MM.1S (cell line): ENCODE measurements around the gene CRMP1.

Experiments
- EZH2phosphoT487 ChIP-seq: fragments of 300-600 bp; sonication (generic); IDR thresholded peaks from 2 replicates; pipeline ENCODE4 v1.6.1; 2018; ENCODE audit warnings: antibody characterized with exemption, low read length
- TF ChIP-seq, protein P1 (sequence below): fragments of 300-600 bp; sonication (generic); IDR thresholded peaks from 2 replicates; pipeline ENCODE4 v1.5.1; 2016; ENCODE audit warnings: antibody characterized with exemption, low read length, mixed read lengths

- TF ChIP-seq, protein P1, sequence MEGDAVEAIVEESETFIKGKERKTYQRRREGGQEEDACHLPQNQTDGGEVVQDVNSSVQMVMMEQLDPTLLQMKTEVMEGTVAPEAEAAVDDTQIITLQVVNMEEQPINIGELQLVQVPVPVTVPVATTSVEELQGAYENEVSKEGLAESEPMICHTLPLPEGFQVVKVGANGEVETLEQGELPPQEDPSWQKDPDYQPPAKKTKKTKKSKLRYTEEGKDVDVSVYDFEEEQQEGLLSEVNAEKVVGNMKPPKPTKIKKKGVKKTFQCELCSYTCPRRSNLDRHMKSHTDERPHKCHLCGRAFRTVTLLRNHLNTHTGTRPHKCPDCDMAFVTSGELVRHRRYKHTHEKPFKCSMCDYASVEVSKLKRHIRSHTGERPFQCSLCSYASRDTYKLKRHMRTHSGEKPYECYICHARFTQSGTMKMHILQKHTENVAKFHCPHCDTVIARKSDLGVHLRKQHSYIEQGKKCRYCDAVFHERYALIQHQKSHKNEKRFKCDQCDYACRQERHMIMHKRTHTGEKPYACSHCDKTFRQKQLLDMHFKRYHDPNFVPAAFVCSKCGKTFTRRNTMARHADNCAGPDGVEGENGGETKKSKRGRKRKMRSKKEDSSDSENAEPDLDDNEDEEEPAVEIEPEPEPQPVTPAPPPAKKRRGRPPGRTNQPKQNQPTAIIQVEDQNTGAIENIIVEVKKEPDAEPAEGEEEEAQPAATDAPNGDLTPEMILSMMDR, result no peak
- no peak for TF ChIP-seq EZH2phosphoT487
Measured at GRCh38 chr4:5895287-5895686, 2.4 kb upstream of the CRMP1 start.
